Cardiac muscle cell (in vitro differentiated cells and primary cell): ENCODE data around the gene RNLS. TPM values are rescaled to one million over a fixed set of nuclear protein-coding genes. Genes with fewer than 3 reads are reported as not detected.
A peak's percentile ranks its signal among the peaks of the same experiment; 100 is the strongest.

ENCODE experiments used
- DNase-seq, 2 donors: peaks; one replicate each; pipeline versions ENCODE4 v3.0.0 to v3.0.0-alpha.2; 2010 to 2017; ENCODE audit warnings: low read depth in 1 of 2, low spot score in 1 of 2
- H3K27ac ChIP-seq: fragments of 200-600 bp; sonication (generic); 2 replicates; pipeline ENCODE4 v1.5.1; 2016
- H3K27me3 ChIP-seq: fragments of 200-600 bp; sonication (generic); 2 replicates; pipeline ENCODE4 v1.6.0; 2016; ENCODE audit warnings: control low read depth
- H3K36me3 ChIP-seq: fragments of 200-600 bp; sonication (generic); 2 replicates; pipeline ENCODE4 v1.5.1; 2016; ENCODE audit warnings: control low read depth
- H3K4me1 ChIP-seq: fragments of 200-600 bp; sonication (generic); 2 replicates; pipeline ENCODE4 v1.8.1; 2017; ENCODE audit warnings: low read depth, mild to moderate bottlenecking, mixed run types
- H3K4me3 ChIP-seq: fragments of 200-600 bp; sonication (generic); 2 replicates; pipeline ENCODE4 v1.5.1; 2016; ENCODE audit warnings: mild to moderate bottlenecking
- H3K9me3 ChIP-seq: fragments of 200-600 bp; sonication (generic); 2 replicates; pipeline ENCODE4 v1.5.1; 2017; ENCODE audit warnings: low read depth, mild to moderate bottlenecking, control low read depth
- CTCF ChIP-seq: IDR thresholded peaks from 2 replicates; pipeline ENCODE4 v1.5.1; 2012; ENCODE audit warnings: low read depth, mild to moderate bottlenecking, low read length
- polyA plus RNA-seq: library from polyadenylated mRNA; unstranded; fragments of >200 nt; fragmentation: Nextera tagmentation; extraction: Ambion mirVana; gene quantifications from 2 replicates; pipeline ENCODE4 v1.2.1, GENCODE V29; 2016
- total RNA-seq: library from RNA; depleted of rRNA; stranded (reverse); fragments of >200 nt; gene quantifications from 2 replicates; pipeline ENCODE4 v1.2.3, GENCODE V29; 2016

Gene RNLS
- total and polyA plus RNA-seq, 2 experiments from 2014 or later: 6.9 to 13.9 TPM

- no peak overlapping the region for H3K27ac ChIP-seq
- H3K4me3 ChIP-seq: no peak overlapping the region
- no peak for TF ChIP-seq CTCF
- peak in 1 of 2 donors; percentile 32 for DNase-seq
- H3K36me3 ChIP-seq: no peaks in the 10 kb centered on the region
- H3K4me1 ChIP-seq: peaks cover 6% of the 10 kb centered on the region
- H3K9me3 ChIP-seq: no peaks in the 10 kb centered on the region
- H3K27me3 ChIP-seq: peaks cover 6% of the 10 kb centered on the region
Measured at GRCh38 chr10:88417387-88418030, 165.6 kb downstream of the RNLS start.

- TF ChIP-seq CTCF: no peak
- Histone ChIP-seq H3K9me3 (no peaks in the 10 kb centered on the region), H3K27ac (no peak overlapping the region), H3K4me1 (peaks cover 6% of the 10 kb centered on the region), H3K36me3 (no peaks in the 10 kb centered on the region), H3K27me3 (peaks cover 6% of the 10 kb centered on the region), H3K4me3 (no peak overlapping the region)
- no peak for DNase-seq
Measured at GRCh38 chr10:88416801-88417200, 166.3 kb downstream of the RNLS start.

- peaks cover 6% of the 10 kb centered on the region for H3K4me1 ChIP-seq
- H3K27ac ChIP-seq: no peak overlapping the region
- DNase-seq: no peak
- H3K9me3 ChIP-seq: no peaks in the 10 kb centered on the region
- TF ChIP-seq CTCF: no peak
- no peak overlapping the region for H3K4me3 ChIP-seq
- peaks cover 6% of the 10 kb centered on the region for H3K27me3 ChIP-seq
- no peaks in the 10 kb centered on the region for H3K36me3 ChIP-seq
Measured at GRCh38 chr10:88415533-88416130, 167.5 kb downstream of the RNLS start.

GRCh38 chr10:88413412-88413811 is 169.7 kb downstream of the RNLS start:
- H3K36me3 ChIP-seq: no peaks in the 10 kb centered on the region
- H3K27ac ChIP-seq: no peak overlapping the region
- H3K4me1 ChIP-seq: peaks cover 6% of the 10 kb centered on the region
- H3K27me3 ChIP-seq: peaks cover under 1% of the 10 kb centered on the region
- no peak for TF ChIP-seq CTCF
- no peak overlapping the region for H3K4me3 ChIP-seq
- no peak for DNase-seq
- no peaks in the 10 kb centered on the region for H3K9me3 ChIP-seq

- H3K9me3 ChIP-seq: no peaks in the 10 kb centered on the region
- no peaks in the 10 kb centered on the region for H3K4me1 ChIP-seq
- no peaks in the 10 kb centered on the region for H3K36me3 ChIP-seq
Measured at GRCh38 chr10:88411772-88412349, 171.3 kb downstream of the RNLS start.

More at GRCh38 chr10:88411772-88412349, 171.3 kb downstream of the RNLS start:
- Histone ChIP-seq H3K4me3 (no peak overlapping the region), H3K27me3 (no peaks in the 10 kb centered on the region), H3K27ac (no peak overlapping the region)
- DNase-seq: no peak
- no peak for TF ChIP-seq CTCF
